Duodenal mucosa (tissue), 2 donors: Measurements from ENCODE around the gene ITM2A.

ENCODE experiments used
- H3K27ac ChIP-seq: one replicate; pipeline ENCODE4 v1.7.0; 2013; ENCODE audit warnings: low read depth, low read length
- H3K27me3 ChIP-seq, 2 donors: one replicate each; pipeline ENCODE4 v1.7.0; 2013; ENCODE audit warnings: low read length in 2 of 2, control low read depth in 1 of 2; ENCODE audit not compliant: insufficient read depth in 2 of 2, control insufficient read depth in 1 of 2
- H3K36me3 ChIP-seq, 2 donors: one replicate each; pipeline ENCODE4 v1.7.0; 2013; ENCODE audit warnings: low read length in 2 of 2, control low read depth in 1 of 2; ENCODE audit not compliant: insufficient read depth in 2 of 2, control insufficient read depth in 1 of 2
- H3K4me1 ChIP-seq, 2 donors: one replicate each; pipeline ENCODE4 v1.7.0; 2013; ENCODE audit warnings: low read length in 2 of 2, control low read depth in 1 of 2; ENCODE audit not compliant: insufficient read depth in 2 of 2, control insufficient read depth in 1 of 2
- H3K4me3 ChIP-seq, 2 donors: one replicate each; pipeline ENCODE4 v1.7.0; 2013; ENCODE audit warnings: low read length in 2 of 2, low read depth in 1 of 2
- H3K9ac ChIP-seq, 2 donors: one replicate each; pipeline ENCODE4 v1.7.0; 2013; ENCODE audit warnings: low read length in 2 of 2, low read depth in 1 of 2
- H3K9me3 ChIP-seq, 2 donors: one replicate each; pipeline ENCODE4 v1.7.0; 2013; ENCODE audit warnings: low read length in 2 of 2, control low read depth in 1 of 2; ENCODE audit not compliant: control insufficient read depth in 1 of 2

ITM2A gene

GRCh38 chrX:79366873-79367749 lies at the start of gene ITM2A:
Gene ITM2A (minus strand): TSS chrX:79367334. CDS start chrX:79367215, 119 bp downstream.
- peak within 1 kb of the TSS; percentile 59 to 70 for H3K4me3 ChIP-seq
- H3K27me3 ChIP-seq: no peaks in the 10 kb centered on the region
- no peaks in the 10 kb centered on the region for H3K4me1 ChIP-seq
- no peaks in the 10 kb centered on the region for H3K9me3 ChIP-seq
- no peak within 1 kb of the TSS for H3K27ac ChIP-seq
- H3K9ac ChIP-seq: peak within 1 kb of the TSS; percentile 25 to 54
- H3K36me3 ChIP-seq: no peaks in the 10 kb centered on the region

- Histone ChIP-seq H3K27me3 (no peaks in the 10 kb centered on the region), H3K4me1 (no peaks in the 10 kb centered on the region), H3K9me3 (no peaks in the 10 kb centered on the region), H3K36me3 (no peaks in the 10 kb centered on the region), H3K9ac (no peak overlapping the region), H3K27ac (no peak overlapping the region), H3K4me3 (no peak overlapping the region)
Observed at GRCh38 chrX:79415056-79415455, 47.9 kb upstream of the ITM2A start.

- Histone ChIP-seq H3K27me3 (no peaks in the 10 kb centered on the region), H3K36me3 (no peaks in the 10 kb centered on the region), H3K9ac (no peak overlapping the region), H3K27ac (no peak overlapping the region), H3K4me1 (no peaks in the 10 kb centered on the region), H3K4me3 (no peak overlapping the region), H3K9me3 (no peaks in the 10 kb centered on the region)
Observed at GRCh38 chrX:79413963-79414362, 46.8 kb upstream of the ITM2A start.

- Histone ChIP-seq H3K9ac (no peak overlapping the region), H3K27ac (no peak overlapping the region), H3K4me3 (no peak overlapping the region)
Observed at GRCh38 chrX:79412972-79413371, 45.8 kb upstream of the ITM2A start.

GRCh38 chrX:79412166-79412565 lies 45.0 kb upstream of the ITM2A start:
- Histone ChIP-seq H3K4me3 (no peak overlapping the region), H3K9ac (no peak overlapping the region), H3K27ac (no peak overlapping the region), H3K4me1 (no peaks in the 10 kb centered on the region), H3K27me3 (no peaks in the 10 kb centered on the region), H3K36me3 (no peaks in the 10 kb centered on the region), H3K9me3 (no peaks in the 10 kb centered on the region)

More at GRCh38 chrX:79412972-79413371, 45.8 kb upstream of the ITM2A start:
- Histone ChIP-seq H3K27me3 (no peaks in the 10 kb centered on the region), H3K36me3 (no peaks in the 10 kb centered on the region), H3K9me3 (no peaks in the 10 kb centered on the region), H3K4me1 (no peaks in the 10 kb centered on the region)

- H3K9me3 ChIP-seq: no peaks in the 10 kb centered on the region
- H3K4me1 ChIP-seq: no peaks in the 10 kb centered on the region
- no peak overlapping the region for H3K9ac ChIP-seq
- no peaks in the 10 kb centered on the region for H3K27me3 ChIP-seq
- H3K4me3 ChIP-seq: no peak overlapping the region
- no peak overlapping the region for H3K27ac ChIP-seq
- no peaks in the 10 kb centered on the region for H3K36me3 ChIP-seq
Observed at GRCh38 chrX:79409657-79410056, 42.5 kb upstream of the ITM2A start.

GRCh38 chrX:79408623-79409322 lies 41.6 kb upstream of the ITM2A start:
- no peak overlapping the region for H3K4me3 ChIP-seq
- H3K27me3 ChIP-seq: no peaks in the 10 kb centered on the region
- no peak overlapping the region for H3K9ac ChIP-seq
- H3K9me3 ChIP-seq: no peaks in the 10 kb centered on the region
- no peaks in the 10 kb centered on the region for H3K4me1 ChIP-seq
- H3K27ac ChIP-seq: no peak overlapping the region
- no peaks in the 10 kb centered on the region for H3K36me3 ChIP-seq

GRCh38 chrX:79400623-79401022 lies 33.5 kb upstream of the ITM2A start:
- H3K9ac ChIP-seq: no peak overlapping the region
- H3K27ac ChIP-seq: no peak overlapping the region
- no peaks in the 10 kb centered on the region for H3K9me3 ChIP-seq
- H3K4me1 ChIP-seq: no peaks in the 10 kb centered on the region
- no peak overlapping the region for H3K4me3 ChIP-seq
- H3K27me3 ChIP-seq: no peaks in the 10 kb centered on the region
- no peaks in the 10 kb centered on the region for H3K36me3 ChIP-seq

GRCh38 chrX:79375340-79375739 lies 8.2 kb upstream of the ITM2A start:
- no peaks in the 10 kb centered on the region for H3K27me3 ChIP-seq
- no peaks in the 10 kb centered on the region for H3K4me1 ChIP-seq

GRCh38 chrX:79371640-79372039 lies 4.5 kb upstream of the ITM2A start:
- H3K27me3 ChIP-seq: no peaks in the 10 kb centered on the region
- H3K4me1 ChIP-seq: no peaks in the 10 kb centered on the region
- H3K36me3 ChIP-seq: no peaks in the 10 kb centered on the region
- no peak overlapping the region for H3K27ac ChIP-seq
- H3K4me3 ChIP-seq: no peak overlapping the region
- H3K9me3 ChIP-seq: no peaks in the 10 kb centered on the region
- no peak overlapping the region for H3K9ac ChIP-seq

More at GRCh38 chrX:79375340-79375739, 8.2 kb upstream of the ITM2A start:
- H3K9ac ChIP-seq: no peak overlapping the region
- no peaks in the 10 kb centered on the region for H3K9me3 ChIP-seq
- H3K27ac ChIP-seq: no peak overlapping the region
- no peak overlapping the region for H3K4me3 ChIP-seq
- H3K36me3 ChIP-seq: no peaks in the 10 kb centered on the region
